H1 (cell line): ENCODE data around the gene COL21A1. TPM values are rescaled to one million over a fixed set of nuclear protein-coding genes. Genes with fewer than 3 reads are reported as not detected.

Experiments
- CTCF ChIA-PET: fragments of 300-600 bp; sonication (Branson Sonifier 250); formaldehyde crosslinking; loops from one replicate; lab custom pipeline; 2021; ENCODE audit not compliant: partially characterized antibody; lab: Charles Lee
- POLR2A ChIA-PET: fragments of 300-600 bp; sonication (Branson Sonifier 250); formaldehyde crosslinking; loops from one replicate; lab custom pipeline; 2021; ENCODE audit warnings: inconsistent platforms; ENCODE audit not compliant: partially characterized antibody; lab: Charles Lee
- DNase-seq, 2 experiments: peaks; one replicate each; pipeline versions ENCODE4 v3.0.0 to v3.0.0-alpha.2; 2010 to 2022; ENCODE audit warnings: low spot score in 2 of 2, low read depth in 1 of 2, mixed read lengths in 1 of 2
- FAIRE-seq: peaks from 2 replicates; lab custom pipeline; 2011; peaks lifted over from hg19 to GRCh38; lab: Jason Lieb, UNC
- H2AFZ ChIP-seq: 2 replicates; pipeline ENCODE4 v1.8.1; 2012; ENCODE audit warnings: low read length, inconsistent platforms
- H2AK5ac ChIP-seq: 2 replicates; pipeline ENCODE4 v1.6.1; 2013; ENCODE audit warnings: low read depth, low read length
- H2BK120ac ChIP-seq: replicated peaks from 2 replicates; pipeline ENCODE3; 2013; ENCODE audit warnings: low read depth, low read length, inconsistent platforms
- H2BK12ac ChIP-seq: 2 replicates; pipeline ENCODE4 v1.6.1; 2013; ENCODE audit warnings: low read depth, low read length
- H2BK15ac ChIP-seq: 2 replicates; pipeline ENCODE4 v1.6.1; 2013; ENCODE audit warnings: low read length
- H2BK20ac ChIP-seq: 2 replicates; pipeline ENCODE4 v1.6.1; 2013; ENCODE audit warnings: low read length
- H2BK5ac ChIP-seq: 2 replicates; pipeline ENCODE4 v1.6.1; 2013; ENCODE audit warnings: low read depth, low read length
- H3K14ac ChIP-seq: 2 replicates; pipeline ENCODE4 v1.6.1; 2013; ENCODE audit warnings: inconsistent platforms; ENCODE audit not compliant: insufficient read length
- H3K18ac ChIP-seq: 2 replicates; pipeline ENCODE4 v1.6.1; 2013; ENCODE audit warnings: low read length; ENCODE audit errors: extremely low read depth
- H3K23ac ChIP-seq: 2 replicates; pipeline ENCODE4 v1.6.1; 2013; ENCODE audit warnings: inconsistent platforms; ENCODE audit not compliant: insufficient read length
- H3K23me2 ChIP-seq: 2 replicates; pipeline ENCODE4 v1.6.1; 2013; ENCODE audit warnings: low read depth, low read length
- H3K27ac ChIP-seq: 2 replicates; pipeline ENCODE4 v1.6.1; 2011; ENCODE audit warnings: low read depth, low read length, inconsistent platforms
- H3K27me3 ChIP-seq, 4 experiments: replicated peaks in 1 of 4; 1 replicate in 1 of 4; 2 replicates in 3 of 4; pipeline versions ENCODE4 v1.6.1 to v1.8.1; 2011 to 2013; ENCODE audit warnings: low read length in 3 of 4, mild to moderate bottlenecking in 3 of 4, inconsistent platforms in 2 of 4, mixed read lengths in 2 of 4, moderate library complexity in 1 of 4; ENCODE audit not compliant: control insufficient read depth in 3 of 4, insufficient read depth in 3 of 4; ENCODE audit errors: extremely low read depth in 1 of 4
- H3K36me3 ChIP-seq, 4 experiments: 2 replicates each; pipeline versions ENCODE4 v1.6.1 to v1.8.1; 2011 to 2013; ENCODE audit warnings: mild to moderate bottlenecking in 4 of 4, low read length in 3 of 4, moderate library complexity in 2 of 4, control low read depth in 1 of 4, inconsistent platforms in 1 of 4; ENCODE audit not compliant: insufficient read depth in 4 of 4, control insufficient read depth in 2 of 4
- H3K4ac ChIP-seq: replicated peaks from 2 replicates; pipeline ENCODE3; 2013; ENCODE audit warnings: low read length, low read depth, mixed read lengths, inconsistent platforms; ENCODE audit not compliant: insufficient read length
- H3K4me1 ChIP-seq, 4 experiments: replicated peaks in 1 of 4; 1 replicate in 1 of 4; 2 replicates in 3 of 4; pipeline versions ENCODE4 v1.6.1 to v1.8.1; 2011 to 2013; ENCODE audit warnings: low read length in 3 of 4, inconsistent platforms in 2 of 4, mixed read lengths in 1 of 4; ENCODE audit not compliant: insufficient read depth in 4 of 4, control insufficient read depth in 3 of 4
- H3K4me2 ChIP-seq, 2 experiments: 2 replicates each; pipeline versions ENCODE4 v1.6.1 to v1.8.1; 2011 to 2013; ENCODE audit warnings: low read depth in 2 of 2, low read length in 2 of 2, control low read depth in 1 of 2, inconsistent platforms in 1 of 2, mild to moderate bottlenecking in 1 of 2; ENCODE audit not compliant: insufficient read depth in 1 of 2
- H3K4me3 ChIP-seq, 4 experiments: fragments of 200-600, 300-600 bp in 1 of 4; sonication (generic), shearing (Covaris generic), sonication (Bioruptor Twin) in 1 of 4; 2 replicates each; pipeline versions ENCODE4 v1.5.1 to v1.8.1; 2011 to 2016; ENCODE audit warnings: low read length in 4 of 4, low read depth in 3 of 4, control low read depth in 2 of 4, inconsistent platforms in 2 of 4, mild to moderate bottlenecking in 2 of 4, mixed read lengths in 1 of 4, moderate library complexity in 1 of 4; ENCODE audit not compliant: insufficient read depth in 2 of 4; ENCODE audit errors: extremely low read depth in 1 of 4
- H3K56ac ChIP-seq: replicated peaks from 2 replicates; pipeline ENCODE3; 2013; ENCODE audit warnings: low read depth, mild to moderate bottlenecking, mixed read lengths, low read length, inconsistent platforms; ENCODE audit not compliant: insufficient read length
- H3K79me1 ChIP-seq: 2 replicates; pipeline ENCODE4 v1.6.1; 2013; ENCODE audit warnings: low read depth, low read length, control low read depth
- H3K79me2 ChIP-seq, 2 experiments: 2 replicates each; pipeline versions ENCODE4 v1.6.1 to v1.8.1; 2012 to 2013; ENCODE audit warnings: low read length in 2 of 2, mild to moderate bottlenecking in 2 of 2, inconsistent platforms in 1 of 2; ENCODE audit not compliant: insufficient read depth in 2 of 2, control insufficient read depth in 1 of 2
- H3K9ac ChIP-seq, 4 experiments: replicated peaks in 1 of 4; 1 replicate in 1 of 4; 2 replicates in 3 of 4; pipeline versions ENCODE4 v1.6.1 to v1.8.1; 2011 to 2013; ENCODE audit warnings: low read depth in 3 of 4, low read length in 3 of 4, control low read depth in 2 of 4, mild to moderate bottlenecking in 2 of 4, moderate library complexity in 2 of 4, inconsistent platforms in 1 of 4; ENCODE audit errors: extremely low read depth in 1 of 4
- H3K9me3 ChIP-seq, 2 experiments: 2 replicates each; pipeline versions ENCODE4 v1.6.1 to v1.8.1; 2012 to 2013; ENCODE audit warnings: mild to moderate bottlenecking in 2 of 2, moderate library complexity in 2 of 2, control low read depth in 1 of 2, inconsistent platforms in 1 of 2, low read depth in 1 of 2, low read length in 1 of 2, mixed read lengths in 1 of 2; ENCODE audit not compliant: insufficient read depth in 2 of 2
- H4K20me1 ChIP-seq, 2 experiments: replicated peaks in 1 of 2; 2 replicates each; pipeline versions ENCODE3 to v1.8.1; 2011 to 2013; ENCODE audit warnings: inconsistent platforms in 2 of 2, low read length in 2 of 2, mild to moderate bottlenecking in 1 of 2; ENCODE audit not compliant: insufficient read depth in 2 of 2, control insufficient read depth in 1 of 2
- H4K5ac ChIP-seq: 2 replicates; pipeline ENCODE4 v1.6.1; 2013; ENCODE audit warnings: low read length, low read depth, mixed read lengths, inconsistent platforms; ENCODE audit not compliant: insufficient read length
- H4K8ac ChIP-seq: 2 replicates; pipeline ENCODE4 v1.8.0; 2013; ENCODE audit warnings: mild to moderate bottlenecking, moderate library complexity, low read length, inconsistent platforms; ENCODE audit not compliant: insufficient read depth; ENCODE audit errors: extremely low read depth
- H4K91ac ChIP-seq: replicated peaks from 2 replicates; pipeline ENCODE3; 2013; ENCODE audit warnings: low read length, mixed read lengths, inconsistent platforms; ENCODE audit not compliant: insufficient read length
- MAFK ChIP-seq: IDR thresholded peaks from 2 replicates; pipeline ENCODE4 v1.6.1; 2012; ENCODE audit warnings: low read depth, mild to moderate bottlenecking, improper control_type of control experiment, low read length
- WGBS, 2 experiments: shearing (Covaris generic) in 1 of 2; methylation state at CpG; one replicate each; pipeline versions ENCODE4 v1.1.6 to v1.1.7; 2013 to 2015; ENCODE audit warnings: low lambda C conversion rate in 2 of 2, mixed read lengths in 2 of 2, inconsistent platforms in 1 of 2, low coverage in 1 of 2, missing lambda C conversion rate in 1 of 2; ENCODE audit not compliant: insufficient replicate concordance in 2 of 2, insufficient coverage in 1 of 2, insufficient read length in 1 of 2; ENCODE audit errors: extremely low coverage in 1 of 2, missing lambda C conversion rate in 1 of 2; 5-methylcytosine and 5-hydroxymethylcytosine counted together
- polyA plus RNA-seq, 7 experiments: library from polyadenylated mRNA; depleted of rRNA in 3 of 7; stranded (reverse) in 5 of 7; unstranded in 2 of 7; fragments of >200 nt in 5 of 7; fragments of 200-250 nt in 2 of 7; gene quantifications; 1 replicate in 5 of 7; 2 replicates in 1 of 7; 4 replicates in 1 of 7; pipeline versions ENCODE4 v1.2.1 to v1.2.3, GENCODE V29; 2011 to 2013; ENCODE audit warnings: missing spikeins in 2 of 7, mixed read lengths in 2 of 7
- total RNA-seq: library from RNA; stranded (reverse); fragmentation: NEBNext Ultra II Directional; extraction: Animal tissue kit (Norgen Biotek cat#: 25700); gene quantifications from 2 replicates; pipeline ENCODE4 v1.2.1, GENCODE V29; 2021

The COL21A1 gene
- total and polyA plus RNA-seq, 2 of the 8 experiments (the other 6 are each of a cell fraction or from before 2014, with no cell fraction given), result 1.6 to 3.4 TPM

DNA sequence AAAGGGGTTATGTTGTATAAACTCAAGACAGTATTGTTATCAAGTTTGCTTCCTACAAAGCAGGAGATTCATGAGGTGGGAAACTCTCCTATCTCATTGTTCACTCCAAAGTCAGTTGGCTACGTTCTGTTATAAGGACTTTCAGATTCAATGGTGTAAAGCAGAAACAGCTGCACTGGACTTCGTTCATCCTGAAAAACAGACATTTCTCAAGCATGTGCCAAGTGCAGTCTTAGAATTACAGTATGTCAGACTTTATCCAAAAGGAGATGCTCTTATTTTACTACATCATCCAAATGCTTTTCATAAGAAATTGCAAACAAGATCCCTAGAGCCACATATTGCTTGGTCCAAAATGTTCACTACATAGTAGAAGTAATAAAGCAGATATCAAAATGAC is 14.9 kb downstream of the COL21A1 start:
- H3K4me1 ChIP-seq, result no peaks in the 10 kb centered on the region
- no peaks in the 10 kb centered on the region for H3K23me2 ChIP-seq
- no peak overlapping the region for H2BK5ac ChIP-seq
- H3K18ac ChIP-seq, result no peak overlapping the region
- ChIA-PET CTCF (no interaction called here), POLR2A (no interaction called here)
- H4K91ac ChIP-seq, result no peak overlapping the region
- no peak overlapping the region for H3K56ac ChIP-seq
- 92% methylated on average over 2 of the region's 2 CpGs; no CpG with 5 or more reads in 1 of the 2 experiments for WGBS, 2 experiments
- H3K79me1 ChIP-seq, result no peaks in the 10 kb centered on the region
- no peak overlapping the region for H2BK120ac ChIP-seq
- H3K9ac ChIP-seq, result no peak overlapping the region
- no peaks in the 10 kb centered on the region for H3K79me2 ChIP-seq
- DNase-seq (no peak), FAIRE-seq (no peak)
- H3K9me3 ChIP-seq, result no peaks in the 10 kb centered on the region
- no peaks in the 10 kb centered on the region for H3K27me3 ChIP-seq
- H2BK20ac ChIP-seq, result no peak overlapping the region
- no peak overlapping the region for H2AK5ac ChIP-seq
- H3K36me3 ChIP-seq, result no peaks in the 10 kb centered on the region
- no peaks in the 10 kb centered on the region for H4K20me1 ChIP-seq
- no peak overlapping the region for H3K4me3 ChIP-seq
- no peak overlapping the region for H3K27ac ChIP-seq
- no peak overlapping the region for H2BK15ac ChIP-seq
- no peak overlapping the region for H3K14ac ChIP-seq
- no peak overlapping the region for H3K23ac ChIP-seq
- H4K8ac ChIP-seq, result no peak overlapping the region
- no peak overlapping the region for H2BK12ac ChIP-seq
- no peak overlapping the region for H3K4ac ChIP-seq
- H2AFZ ChIP-seq, result no peak overlapping the region
- no peak overlapping the region for H4K5ac ChIP-seq
- no peak overlapping the region for H3K4me2 ChIP-seq
- TF ChIP-seq MAFK, result no peak
